Adipocyte (in vitro differentiated cells): ENCODE data around the gene TRMT112.
"Not testable (repeated sequence)": the region's sequence is repeated elsewhere in the genome, so short reads cannot be mapped to it uniquely, and the experiment has no call there.

ENCODE experiments used
- DNase-seq: peaks from one replicate; pipeline ENCODE4 v3.0.0-alpha.2; 2015; ENCODE audit warnings: low read depth
- H3K27me3 ChIP-seq: replicated peaks from 2 replicates; pipeline ENCODE4 v1.7.0; 2013; ENCODE audit warnings: mild to moderate bottlenecking, low read length, moderate library complexity; ENCODE audit not compliant: control insufficient read depth, insufficient read depth
- H3K36me3 ChIP-seq: 2 replicates; pipeline ENCODE4 v1.7.0; 2013; ENCODE audit warnings: low read length, mild to moderate bottlenecking, moderate library complexity; ENCODE audit not compliant: control insufficient read depth, insufficient read depth, severe bottlenecking
- H3K4me1 ChIP-seq: 2 replicates; pipeline ENCODE4 v1.7.0; 2013; ENCODE audit warnings: mild to moderate bottlenecking, low read length, moderate library complexity; ENCODE audit not compliant: control insufficient read depth, insufficient read depth
- H3K4me3 ChIP-seq: 2 replicates; pipeline ENCODE4 v1.7.0; 2013; ENCODE audit warnings: mild to moderate bottlenecking, low read length, moderate library complexity
- H3K9ac ChIP-seq: 2 replicates; pipeline ENCODE4 v1.7.0; 2013; ENCODE audit warnings: mild to moderate bottlenecking, low read length, moderate library complexity
- H3K9me3 ChIP-seq: 2 replicates; pipeline ENCODE4 v1.7.0; 2013; ENCODE audit warnings: mild to moderate bottlenecking, low read length, moderate library complexity; ENCODE audit not compliant: control insufficient read depth

The TRMT112 gene

GRCh38 chr11:64324692-64325469, 7.5 kb upstream of the TRMT112 start:
- H3K36me3 ChIP-seq: peaks cover 14% of the 10 kb centered on the region
- peaks cover 12% of the 10 kb centered on the region for H3K4me1 ChIP-seq
- no peak for DNase-seq
- H3K9ac ChIP-seq: no peak overlapping the region
- no peaks in the 10 kb centered on the region for H3K27me3 ChIP-seq
- H3K4me3 ChIP-seq: no peak overlapping the region
- no peaks in the 10 kb centered on the region for H3K9me3 ChIP-seq

- H3K4me1 ChIP-seq: peaks cover 11% of the 10 kb centered on the region
- H3K9ac ChIP-seq, H3K27me3 ChIP-seq, H3K4me3 ChIP-seq, H3K9me3 ChIP-seq, DNase-seq: not testable (repeated sequence)
- peaks cover 14% of the 10 kb centered on the region for H3K36me3 ChIP-seq
Measured at GRCh38 chr11:64323984-64324383, 6.6 kb upstream of the TRMT112 start.

- no peak overlapping the region for H3K4me3 ChIP-seq
- no peak for DNase-seq
- no peaks in the 10 kb centered on the region for H3K27me3 ChIP-seq
- peaks cover 11% of the 10 kb centered on the region for H3K4me1 ChIP-seq
- H3K9me3 ChIP-seq: no peaks in the 10 kb centered on the region
- no peak overlapping the region for H3K9ac ChIP-seq
- peaks cover 14% of the 10 kb centered on the region for H3K36me3 ChIP-seq
Measured at GRCh38 chr11:64323373-64323772, 6.0 kb upstream of the TRMT112 start.

- Histone ChIP-seq H3K4me3 (no peak overlapping the region), H3K27me3 (no peaks in the 10 kb centered on the region), H3K9ac (no peak overlapping the region), H3K9me3 (no peaks in the 10 kb centered on the region), H3K4me1 (peaks cover 11% of the 10 kb centered on the region), H3K36me3 (peaks cover 14% of the 10 kb centered on the region)
- DNase-seq: no peak
Measured at GRCh38 chr11:64322925-64323260, 5.5 kb upstream of the TRMT112 start.

GRCh38 chr11:64321533-64321932, 4.2 kb upstream of the TRMT112 start:
- peaks cover 15% of the 10 kb centered on the region for H3K36me3 ChIP-seq
- DNase-seq: no peak
- H3K4me1 ChIP-seq: peaks cover 14% of the 10 kb centered on the region
- H3K27me3 ChIP-seq: no peaks in the 10 kb centered on the region
- H3K4me3 ChIP-seq: no peak overlapping the region
- no peak overlapping the region for H3K9ac ChIP-seq
- no peaks in the 10 kb centered on the region for H3K9me3 ChIP-seq

GRCh38 chr11:64321026-64321425, 3.7 kb upstream of the TRMT112 start:
- Histone ChIP-seq H3K4me3 (no peak overlapping the region), H3K9me3 (no peaks in the 10 kb centered on the region), H3K9ac (no peak overlapping the region), H3K36me3 (peaks cover 20% of the 10 kb centered on the region), H3K4me1 (peaks cover 19% of the 10 kb centered on the region), H3K27me3 (no peaks in the 10 kb centered on the region)
- no peak for DNase-seq

GRCh38 chr11:64320556-64320955, 3.2 kb upstream of the TRMT112 start:
- Histone ChIP-seq H3K4me3 (no peak overlapping the region), H3K36me3 (peaks cover 23% of the 10 kb centered on the region), H3K4me1 (peaks cover 20% of the 10 kb centered on the region), H3K9ac (no peak overlapping the region), H3K27me3 (no peaks in the 10 kb centered on the region), H3K9me3 (no peaks in the 10 kb centered on the region)
- no peak for DNase-seq

- Histone ChIP-seq H3K9ac (peak overlapping the region; percentile 93), H3K4me1 (peaks cover 28% of the 10 kb centered on the region), H3K36me3 (peaks cover 37% of the 10 kb centered on the region), H3K4me3 (peak overlapping the region; percentile 91), H3K27me3 (no peaks in the 10 kb centered on the region), H3K9me3 (no peaks in the 10 kb centered on the region)
- DNase-seq: peak; percentile 41
Measured at GRCh38 chr11:64318766-64319761, 1.7 kb upstream of the TRMT112 start.

GRCh38 chr11:64317961-64318765, 804 bp upstream of the TRMT112 start, which contains the start of gene PRDX5:
Gene PRDX5 (plus strand): TSS chr11:64318121. CDS start chr11:64318216, 95 bp downstream.
- H3K36me3 ChIP-seq: peaks cover 37% of the 10 kb centered on the region
- no peaks in the 10 kb centered on the region for H3K27me3 ChIP-seq
- peak within 1 kb of the TSS; percentile 93 for H3K9ac ChIP-seq
- H3K9me3 ChIP-seq: no peaks in the 10 kb centered on the region
- H3K4me3 ChIP-seq: peak within 1 kb of the TSS; percentile 91
- DNase-seq: peak; percentile 99
- H3K4me1 ChIP-seq: peaks cover 35% of the 10 kb centered on the region

GRCh38 chr11:64316672-64317324, 561 bp downstream of the TRMT112 start:
- H3K27me3 ChIP-seq: no peaks in the 10 kb centered on the region
- DNase-seq: no peak
- no peaks in the 10 kb centered on the region for H3K9me3 ChIP-seq
- H3K9ac ChIP-seq: peak overlapping the region; percentile 93
- H3K4me1 ChIP-seq: peaks cover 41% of the 10 kb centered on the region
- H3K36me3 ChIP-seq: peaks cover 29% of the 10 kb centered on the region
- H3K4me3 ChIP-seq: peak overlapping the region; percentile 91
